ENCODE data around the gene ANKRD31.
A peak's percentile ranks its signal among the peaks of the same experiment; 100 is the strongest.

ANKRD31 gene

GRCh38 chr5:75023368-75024159 lies 213.1 kb downstream of the ANKRD31 start:
- peak in 1 of 2 experiments; percentile 3 for DNase-seq

- no peak for DNase-seq
These were observed 214.9 kb downstream of the ANKRD31 start for GRCh38 chr5:75021800-75022199.

GRCh38 chr5:75021219-75021618 lies 215.5 kb downstream of the ANKRD31 start:
- no peak for DNase-seq

- DNase-seq: no peak
These were observed 216.5 kb downstream of the ANKRD31 start for GRCh38 chr5:75020016-75020656.

- DNase-seq: no peak
These were observed 217.7 kb downstream of the ANKRD31 start for GRCh38 chr5:75018805-75019587.

Measured in NCI-H526 (cell line).